Astrocyte (in vitro differentiated cells and primary cell): ENCODE data around the gene KRT79.

Experiments
- EZH2 ChIP-seq: IDR thresholded peaks from 2 replicates; pipeline ENCODE4 v1.6.1; 2012; ENCODE audit warnings: mild to moderate bottlenecking, low read length, inconsistent platforms; ENCODE audit not compliant: insufficient read depth
- TF ChIP-seq, protein P1 (sequence below): IDR thresholded peaks from 2 replicates; pipeline ENCODE4 v1.5.1; 2011; ENCODE audit warnings: low read depth, mild to moderate bottlenecking, inconsistent platforms, low read length, moderate library complexity; ENCODE audit not compliant: insufficient read depth

DNA sequence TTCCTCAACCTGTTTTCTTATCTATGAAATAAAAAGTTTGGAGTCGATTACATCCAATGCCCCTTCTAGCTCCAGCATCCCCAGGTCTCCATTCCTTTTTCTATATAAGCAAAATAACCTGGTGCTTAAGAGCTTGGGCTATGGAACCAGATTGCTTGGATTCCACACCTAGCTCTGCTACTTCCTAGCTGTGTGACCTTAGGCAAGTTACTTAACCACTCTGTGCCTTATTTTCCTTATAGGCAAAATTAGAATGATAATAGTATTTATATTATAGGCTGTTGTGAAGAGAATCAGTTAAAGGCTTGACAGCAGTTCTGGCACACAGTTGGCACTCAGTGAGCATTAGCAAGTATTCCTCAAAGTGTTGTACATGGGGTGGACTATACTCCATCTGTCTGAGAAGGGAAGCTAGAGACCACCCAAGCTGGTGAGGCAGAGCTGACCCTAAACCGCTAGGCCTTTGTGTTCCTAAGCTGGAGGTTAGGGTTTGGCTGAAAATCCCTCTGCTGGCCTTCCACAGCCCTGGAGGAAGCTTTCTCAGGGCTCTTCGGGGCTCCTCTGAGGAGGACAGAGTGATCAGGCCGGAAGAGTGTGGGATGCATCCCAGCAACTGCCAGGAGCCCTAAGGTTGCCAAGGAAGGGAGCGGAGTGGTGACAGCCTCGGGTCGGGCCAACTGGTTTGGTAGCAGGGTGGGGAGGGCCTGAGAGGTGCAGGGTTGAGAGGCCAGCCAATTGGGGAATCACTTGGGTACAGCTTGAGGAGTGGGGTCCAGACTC lies 14.2 kb downstream of the KRT79 start:
- TF ChIP-seq, protein P1, sequence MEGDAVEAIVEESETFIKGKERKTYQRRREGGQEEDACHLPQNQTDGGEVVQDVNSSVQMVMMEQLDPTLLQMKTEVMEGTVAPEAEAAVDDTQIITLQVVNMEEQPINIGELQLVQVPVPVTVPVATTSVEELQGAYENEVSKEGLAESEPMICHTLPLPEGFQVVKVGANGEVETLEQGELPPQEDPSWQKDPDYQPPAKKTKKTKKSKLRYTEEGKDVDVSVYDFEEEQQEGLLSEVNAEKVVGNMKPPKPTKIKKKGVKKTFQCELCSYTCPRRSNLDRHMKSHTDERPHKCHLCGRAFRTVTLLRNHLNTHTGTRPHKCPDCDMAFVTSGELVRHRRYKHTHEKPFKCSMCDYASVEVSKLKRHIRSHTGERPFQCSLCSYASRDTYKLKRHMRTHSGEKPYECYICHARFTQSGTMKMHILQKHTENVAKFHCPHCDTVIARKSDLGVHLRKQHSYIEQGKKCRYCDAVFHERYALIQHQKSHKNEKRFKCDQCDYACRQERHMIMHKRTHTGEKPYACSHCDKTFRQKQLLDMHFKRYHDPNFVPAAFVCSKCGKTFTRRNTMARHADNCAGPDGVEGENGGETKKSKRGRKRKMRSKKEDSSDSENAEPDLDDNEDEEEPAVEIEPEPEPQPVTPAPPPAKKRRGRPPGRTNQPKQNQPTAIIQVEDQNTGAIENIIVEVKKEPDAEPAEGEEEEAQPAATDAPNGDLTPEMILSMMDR, result no peak
- TF ChIP-seq EZH2, result no peak
